Measurements from ENCODE around the gene DNM2. TPM values are rescaled to one million over a fixed set of nuclear protein-coding genes. Genes with fewer than 3 reads are reported as not detected.

Gene DNM2
- total RNA-seq, 1 experiment from 2014 or later, result 125 TPM

DNA sequence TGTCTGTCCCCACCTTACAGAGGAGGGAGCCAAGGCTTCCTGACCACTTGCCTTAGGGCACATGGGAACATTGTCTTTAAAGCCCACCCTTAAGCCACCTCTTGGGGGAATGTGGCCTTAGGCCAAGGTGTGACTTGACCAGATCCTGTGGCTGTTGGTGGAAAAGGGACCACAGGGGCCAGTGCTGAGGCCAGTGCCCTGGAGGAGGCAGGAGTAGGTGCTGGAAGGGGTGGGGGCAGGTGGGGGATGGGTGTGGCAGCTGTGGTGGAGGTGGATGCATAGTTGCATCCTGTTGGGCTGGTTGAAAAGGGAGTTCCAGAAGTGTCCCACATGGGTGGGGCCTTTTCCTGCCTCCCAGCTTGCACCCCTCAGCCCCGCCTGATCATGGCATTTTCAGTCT is 44.8 kb downstream of the DNM2 start:
- ChIA-PET CTCF (interaction anchor here (0.6 kb wide), 1 partner anchor 38 kb away, joined by 4 read pairs; no protein-coding TSS in a partner anchor), POLR2A (no interaction called here)
- TF ChIP-seq SIN3A (IDR thresholded peaks at IDR 0.05; ENCODE audit: borderline replicate concordance, insufficient read depth, low read depth, low read length) (no peak), POLR2AphosphoS5 (IDR thresholded peaks at IDR 0.05; ENCODE audit: low read depth, low read length) (no peak), TCF7L2 (IDR thresholded peaks at IDR 0.05; ENCODE audit: low read depth, low read length) (no peak)
- TF ChIP-seq, protein P1, sequence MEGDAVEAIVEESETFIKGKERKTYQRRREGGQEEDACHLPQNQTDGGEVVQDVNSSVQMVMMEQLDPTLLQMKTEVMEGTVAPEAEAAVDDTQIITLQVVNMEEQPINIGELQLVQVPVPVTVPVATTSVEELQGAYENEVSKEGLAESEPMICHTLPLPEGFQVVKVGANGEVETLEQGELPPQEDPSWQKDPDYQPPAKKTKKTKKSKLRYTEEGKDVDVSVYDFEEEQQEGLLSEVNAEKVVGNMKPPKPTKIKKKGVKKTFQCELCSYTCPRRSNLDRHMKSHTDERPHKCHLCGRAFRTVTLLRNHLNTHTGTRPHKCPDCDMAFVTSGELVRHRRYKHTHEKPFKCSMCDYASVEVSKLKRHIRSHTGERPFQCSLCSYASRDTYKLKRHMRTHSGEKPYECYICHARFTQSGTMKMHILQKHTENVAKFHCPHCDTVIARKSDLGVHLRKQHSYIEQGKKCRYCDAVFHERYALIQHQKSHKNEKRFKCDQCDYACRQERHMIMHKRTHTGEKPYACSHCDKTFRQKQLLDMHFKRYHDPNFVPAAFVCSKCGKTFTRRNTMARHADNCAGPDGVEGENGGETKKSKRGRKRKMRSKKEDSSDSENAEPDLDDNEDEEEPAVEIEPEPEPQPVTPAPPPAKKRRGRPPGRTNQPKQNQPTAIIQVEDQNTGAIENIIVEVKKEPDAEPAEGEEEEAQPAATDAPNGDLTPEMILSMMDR (IDR thresholded peaks at IDR 0.05), result no peak
- TF ChIP-seq, protein P2, sequence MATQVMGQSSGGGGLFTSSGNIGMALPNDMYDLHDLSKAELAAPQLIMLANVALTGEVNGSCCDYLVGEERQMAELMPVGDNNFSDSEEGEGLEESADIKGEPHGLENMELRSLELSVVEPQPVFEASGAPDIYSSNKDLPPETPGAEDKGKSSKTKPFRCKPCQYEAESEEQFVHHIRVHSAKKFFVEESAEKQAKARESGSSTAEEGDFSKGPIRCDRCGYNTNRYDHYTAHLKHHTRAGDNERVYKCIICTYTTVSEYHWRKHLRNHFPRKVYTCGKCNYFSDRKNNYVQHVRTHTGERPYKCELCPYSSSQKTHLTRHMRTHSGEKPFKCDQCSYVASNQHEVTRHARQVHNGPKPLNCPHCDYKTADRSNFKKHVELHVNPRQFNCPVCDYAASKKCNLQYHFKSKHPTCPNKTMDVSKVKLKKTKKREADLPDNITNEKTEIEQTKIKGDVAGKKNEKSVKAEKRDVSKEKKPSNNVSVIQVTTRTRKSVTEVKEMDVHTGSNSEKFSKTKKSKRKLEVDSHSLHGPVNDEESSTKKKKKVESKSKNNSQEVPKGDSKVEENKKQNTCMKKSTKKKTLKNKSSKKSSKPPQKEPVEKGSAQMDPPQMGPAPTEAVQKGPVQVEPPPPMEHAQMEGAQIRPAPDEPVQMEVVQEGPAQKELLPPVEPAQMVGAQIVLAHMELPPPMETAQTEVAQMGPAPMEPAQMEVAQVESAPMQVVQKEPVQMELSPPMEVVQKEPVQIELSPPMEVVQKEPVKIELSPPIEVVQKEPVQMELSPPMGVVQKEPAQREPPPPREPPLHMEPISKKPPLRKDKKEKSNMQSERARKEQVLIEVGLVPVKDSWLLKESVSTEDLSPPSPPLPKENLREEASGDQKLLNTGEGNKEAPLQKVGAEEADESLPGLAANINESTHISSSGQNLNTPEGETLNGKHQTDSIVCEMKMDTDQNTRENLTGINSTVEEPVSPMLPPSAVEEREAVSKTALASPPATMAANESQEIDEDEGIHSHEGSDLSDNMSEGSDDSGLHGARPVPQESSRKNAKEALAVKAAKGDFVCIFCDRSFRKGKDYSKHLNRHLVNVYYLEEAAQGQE (IDR thresholded peaks at IDR 0.05; ENCODE audit: insufficient read depth in 1 of 2, low read depth in 2 of 2, low read length in 1 of 2), result no peak
- intact Hi-C loops (cut with micrococcal nuclease; ENCODE audit: unreplicated experiment), result no loop called here
- ATAC-seq (no peak), DNase-seq (ENCODE audit: low read depth, low spot score) (no peak)
- H3K27me3 ChIP-seq (ENCODE audit: control insufficient read depth, insufficient read depth, low read length), result no peaks in the 10 kb centered on the region
- peaks cover 24% of the 10 kb centered on the region for H3K4me1 ChIP-seq (ENCODE audit: control insufficient read depth, insufficient read depth, low read length)
- H3K4me3 ChIP-seq (ENCODE audit: low read depth in 2 of 2, low read length in 2 of 2), result no peak overlapping the region
- no TSS peak for BruUV-seq (replicated peaks)
- H3K36me3 ChIP-seq (ENCODE audit: control insufficient read depth, insufficient read depth, low read length), result no peaks in the 10 kb centered on the region
- in situ Hi-C loops (cut with HindIII; ENCODE audit: low pct_unique_long_range_greater_than_20kb, low sequenced_read_pairs), result no loop called here
- no peaks in the 10 kb centered on the region for H3K9me3 ChIP-seq (ENCODE audit: control insufficient read depth, insufficient read depth, low read depth, low read length)
- H3K27ac ChIP-seq (ENCODE audit: low read length), result no peak overlapping the region

DNA sequence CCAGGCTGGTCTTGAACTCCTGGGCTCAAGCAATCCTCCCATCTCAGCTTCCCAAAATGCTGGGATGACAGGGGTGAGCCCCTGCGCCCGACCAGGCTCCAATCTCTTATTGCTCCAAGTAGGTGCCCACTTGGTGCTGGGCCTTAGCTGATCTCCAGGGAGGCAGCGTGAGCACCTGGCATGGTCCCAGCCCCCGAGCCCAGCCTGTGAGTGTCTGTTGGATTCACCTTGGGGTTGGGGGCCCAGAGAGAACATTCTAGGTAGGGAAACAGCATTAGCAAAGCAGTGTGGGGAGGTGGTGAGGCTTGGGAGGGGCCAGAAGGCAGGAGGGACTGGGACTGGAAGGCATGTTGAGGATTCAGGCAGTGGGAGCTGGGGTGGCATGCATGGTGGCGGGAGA is 45.5 kb downstream of the DNM2 start:
- TF ChIP-seq POLR2AphosphoS5 (IDR thresholded peaks at IDR 0.05; ENCODE audit: low read depth, low read length), result no peak
- no peak for TF ChIP-seq TCF7L2 (IDR thresholded peaks at IDR 0.05; ENCODE audit: low read depth, low read length)
- TF ChIP-seq SIN3A (IDR thresholded peaks at IDR 0.05; ENCODE audit: borderline replicate concordance, insufficient read depth, low read depth, low read length), result no peak
- TF ChIP-seq, protein P1 (IDR thresholded peaks at IDR 0.05), result no peak
- TF ChIP-seq, protein P2 (IDR thresholded peaks at IDR 0.05; ENCODE audit: insufficient read depth in 1 of 2, low read depth in 2 of 2, low read length in 1 of 2), result no peak
- in situ Hi-C loops (cut with HindIII; ENCODE audit: low pct_unique_long_range_greater_than_20kb, low sequenced_read_pairs) (no loop called here), intact Hi-C loops (cut with micrococcal nuclease; ENCODE audit: unreplicated experiment) (no loop called here)
- peaks cover 24% of the 10 kb centered on the region for H3K4me1 ChIP-seq (ENCODE audit: control insufficient read depth, insufficient read depth, low read length)
- ATAC-seq, result no peak
- CTCF ChIA-PET, result interaction anchor here (0.8 kb wide), 1 partner anchor 95 kb away, joined by 3 read pairs; no protein-coding TSS in a partner anchor
- no peak overlapping the region for H3K27ac ChIP-seq (ENCODE audit: low read length)
- BruUV-seq (replicated peaks), result no TSS peak
- no peaks in the 10 kb centered on the region for H3K27me3 ChIP-seq (ENCODE audit: control insufficient read depth, insufficient read depth, low read length)
- POLR2A ChIA-PET, result no interaction called here
- H3K9me3 ChIP-seq (ENCODE audit: control insufficient read depth, insufficient read depth, low read depth, low read length), result no peaks in the 10 kb centered on the region
- DNase-seq (ENCODE audit: low read depth, low spot score), result no peak
- H3K36me3 ChIP-seq (ENCODE audit: control insufficient read depth, insufficient read depth, low read length), result no peaks in the 10 kb centered on the region
- H3K4me3 ChIP-seq (ENCODE audit: low read depth in 2 of 2, low read length in 2 of 2), result no peak overlapping the region
